Smooth muscle cell (in vitro differentiated cells): ENCODE measurements around the gene MUC4. TPM values are rescaled to one million over a fixed set of nuclear protein-coding genes. Genes with fewer than 3 reads are reported as not detected.
"Not testable (repeated sequence)": the region's sequence is repeated elsewhere in the genome, so short reads cannot be mapped to it uniquely, and the experiment has no call there.

Source experiments
- DNase-seq: peaks from one replicate; lab custom pipeline; 2025; ENCODE audit not compliant: unreplicated experiment; lab: John Stamatoyannopoulos, UW
- H2AFZ ChIP-seq: fragments of 200-600 bp; sonication (generic); 2 replicates; pipeline ENCODE4 v1.6.0; 2016; ENCODE audit warnings: antibody characterized with exemption, low read depth, mild to moderate bottlenecking
- H3F3A ChIP-seq: fragments of 200-600 bp; sonication (generic); 2 replicates; pipeline ENCODE4 v1.6.0; 2017; ENCODE audit warnings: antibody characterized with exemption, low read depth
- H3K27ac ChIP-seq: fragments of 200-600 bp; sonication (generic); 2 replicates; pipeline ENCODE4 v1.5.1; 2016; ENCODE audit warnings: low read depth, mild to moderate bottlenecking
- H3K27me3 ChIP-seq: fragments of 200-600 bp; sonication (generic); 2 replicates; pipeline ENCODE4 v1.6.1; 2016; ENCODE audit warnings: low read depth, mild to moderate bottlenecking
- H3K36me3 ChIP-seq: fragments of 200-600 bp; sonication (generic); 2 replicates; pipeline ENCODE4 v1.5.1; 2016; ENCODE audit warnings: low read depth
- H3K4me1 ChIP-seq: fragments of 200-600 bp; sonication (generic); 2 replicates; pipeline ENCODE4 v1.5.1; 2016; ENCODE audit warnings: low read depth
- H3K4me2 ChIP-seq: fragments of 200-600 bp; sonication (generic); 2 replicates; pipeline ENCODE4 v1.6.0; 2016; ENCODE audit warnings: mild to moderate bottlenecking
- H3K4me3 ChIP-seq: fragments of 200-600 bp; sonication (generic); 2 replicates; pipeline ENCODE4 v1.5.1; 2016; ENCODE audit warnings: mild to moderate bottlenecking
- H3K79me2 ChIP-seq: fragments of 200-600 bp; sonication (generic); 2 replicates; pipeline ENCODE4 v1.6.0; 2016; ENCODE audit warnings: low read depth, mild to moderate bottlenecking
- H3K9ac ChIP-seq: fragments of 200-600 bp; sonication (generic); 2 replicates; pipeline ENCODE4 v1.6.0; 2016; ENCODE audit warnings: low read depth
- H3K9me3 ChIP-seq: fragments of 200-600 bp; sonication (generic); replicated peaks from 2 replicates; pipeline ENCODE4 v1.5.1; 2016; ENCODE audit warnings: low read depth
- H4K20me1 ChIP-seq: fragments of 200-600 bp; sonication (generic); 2 replicates; pipeline ENCODE4 v1.6.0; 2016; ENCODE audit warnings: low read depth
- CTCF ChIP-seq: fragments of 200-600 bp; sonication (generic); IDR thresholded peaks from 2 replicates; pipeline ENCODE4 v1.5.1; 2017; ENCODE audit warnings: borderline replicate concordance, mild to moderate bottlenecking, antibody characterized with exemption; ENCODE audit not compliant: insufficient read depth, poor library complexity, severe bottlenecking
- WGBS: methylation state at CpG from one replicate; pipeline ENCODE4 v1.1.7; 2016; ENCODE audit warnings: low lambda C conversion rate; 5-methylcytosine and 5-hydroxymethylcytosine counted together
- polyA plus RNA-seq: library from polyadenylated mRNA; unstranded; fragments of >200 nt; fragmentation: Nextera tagmentation; extraction: Ambion mirVana; gene quantifications from 2 replicates; pipeline ENCODE4 v1.2.1, GENCODE V29; 2016
- total RNA-seq: library from RNA; depleted of rRNA; stranded (reverse); fragments of >200 nt; gene quantifications from 2 replicates; pipeline ENCODE4 v1.2.3, GENCODE V29; 2014

Gene MUC4
- total and polyA plus RNA-seq, 2 experiments from 2014 or later: not detected

GRCh38 chr3:195825191-195825588 lies 13.5 kb upstream of the MUC4 start:
- Histone ChIP-seq H2AFZ (no peak overlapping the region), H3K4me1 (no peaks in the 10 kb centered on the region), H3F3A (no peaks in the 10 kb centered on the region), H3K79me2 (no peaks in the 10 kb centered on the region), H3K4me3 (no peak overlapping the region), H3K9me3 (no peaks in the 10 kb centered on the region), H3K36me3 (no peaks in the 10 kb centered on the region), H4K20me1 (no peaks in the 10 kb centered on the region), H3K27ac (no peak overlapping the region), H3K9ac (no peak overlapping the region), H3K4me2 (no peak overlapping the region), H3K27me3 (no peaks in the 10 kb centered on the region)
- DNase-seq: no peak
- WGBS: 94% methylated on average over 15 of the region's 15 CpGs
- no peak for TF ChIP-seq CTCF

GRCh38 chr3:195824425-195825190 lies 12.9 kb upstream of the MUC4 start:
- H3K9ac ChIP-seq, H4K20me1 ChIP-seq, H3K4me3 ChIP-seq, H3K4me1 ChIP-seq, H3K4me2 ChIP-seq, DNase-seq, H3K36me3 ChIP-seq, H3K27ac ChIP-seq, H3K27me3 ChIP-seq, H3K9me3 ChIP-seq, H3K79me2 ChIP-seq, H2AFZ ChIP-seq, H3F3A ChIP-seq: not testable (repeated sequence)
- 80% methylated on average over 13 of the region's 13 CpGs for WGBS

GRCh38 chr3:195823999-195824398 lies 12.3 kb upstream of the MUC4 start:
- WGBS: 84% methylated on average over 13 of the region's 13 CpGs
- no peak overlapping the region for H3K27ac ChIP-seq
- H2AFZ ChIP-seq: no peak overlapping the region
- H3K9ac ChIP-seq: no peak overlapping the region
- H3K27me3 ChIP-seq: no peaks in the 10 kb centered on the region
- H3K4me1 ChIP-seq: no peaks in the 10 kb centered on the region
- no peaks in the 10 kb centered on the region for H3K79me2 ChIP-seq
- no peaks in the 10 kb centered on the region for H3K36me3 ChIP-seq
- no peak overlapping the region for H3K4me3 ChIP-seq
- no peak for TF ChIP-seq CTCF
- no peaks in the 10 kb centered on the region for H4K20me1 ChIP-seq
- no peak overlapping the region for H3K4me2 ChIP-seq
- DNase-seq: no peak
- H3K9me3 ChIP-seq: no peaks in the 10 kb centered on the region
- H3F3A ChIP-seq: no peaks in the 10 kb centered on the region

- no peak overlapping the region for H3K4me3 ChIP-seq
- TF ChIP-seq CTCF: no peak
- WGBS: 81% methylated on average over 10 of the region's 10 CpGs
These were observed 11.6 kb upstream of the MUC4 start for GRCh38 chr3:195823280-195823679.

More at GRCh38 chr3:195823280-195823679, 11.6 kb upstream of the MUC4 start:
- DNase-seq: no peak
- H3K4me1 ChIP-seq: no peaks in the 10 kb centered on the region
- no peak overlapping the region for H3K27ac ChIP-seq
- no peak overlapping the region for H2AFZ ChIP-seq
- H3F3A ChIP-seq: no peaks in the 10 kb centered on the region
- H3K79me2 ChIP-seq: no peaks in the 10 kb centered on the region
- no peak overlapping the region for H3K4me2 ChIP-seq
- no peaks in the 10 kb centered on the region for H3K36me3 ChIP-seq
- H3K9me3 ChIP-seq: no peaks in the 10 kb centered on the region
- no peak overlapping the region for H3K9ac ChIP-seq
- no peaks in the 10 kb centered on the region for H3K27me3 ChIP-seq
- H4K20me1 ChIP-seq: no peaks in the 10 kb centered on the region
